ENCODE measurements around the gene DEFB112.

Gene DEFB112

GRCh38 chr6:50049829-50050228, at the start of gene DEFB112:
Gene DEFB112 (minus strand): TSS chr6:50049929. CDS start chr6:50049869, 60 bp downstream.
- ChIA-PET POLR2A (no interaction called here), CTCF (no interaction called here)
- TF ChIP-seq SUZ12 (IDR thresholded peaks at IDR 0.05) (no peak), FOXK2 (IDR thresholded peaks at IDR 0.05) (no peak), CTBP1 (IDR thresholded peaks at IDR 0.05; ENCODE audit: borderline replicate concordance) (no peak), HDGF (IDR thresholded peaks at IDR 0.05; ENCODE audit: borderline replicate concordance) (no peak), TARDBP (IDR thresholded peaks at IDR 0.05) (no peak), NFRKB (IDR thresholded peaks at IDR 0.05) (no peak), ZNF384 (IDR thresholded peaks at IDR 0.05) (no peak)
- no peak for DNase-seq (ENCODE audit: extremely low spot score)

- no peak for TF ChIP-seq L3MBTL2 (conservative IDR thresholded peaks at IDR 0.05)
- no peak for TF ChIP-seq ELF4 (IDR thresholded peaks at IDR 0.05)
- no peak for TF ChIP-seq FOXA1 (IDR thresholded peaks at IDR 0.05)
- no peak for TF ChIP-seq FOXM1 (IDR thresholded peaks at IDR 0.05; ENCODE audit: borderline replicate concordance)
- TF ChIP-seq TARDBP (IDR thresholded peaks at IDR 0.05) = no peak
- no peak for TF ChIP-seq BHLHE40 (IDR thresholded peaks at IDR 0.05; ENCODE audit: borderline replicate concordance)
- TF ChIP-seq ZNF384 (IDR thresholded peaks at IDR 0.05) = no peak
- no peak for TF ChIP-seq NFRKB (IDR thresholded peaks at IDR 0.05)
- TF ChIP-seq CTBP1 (IDR thresholded peaks at IDR 0.05; ENCODE audit: borderline replicate concordance) = no peak
- TF ChIP-seq ARNT (IDR thresholded peaks at IDR 0.05) = no peak
- TF ChIP-seq LEF1 (IDR thresholded peaks at IDR 0.05; ENCODE audit: borderline replicate concordance) = no peak
- TF ChIP-seq HDGF (IDR thresholded peaks at IDR 0.05; ENCODE audit: borderline replicate concordance) = no peak
- TF ChIP-seq SUZ12 (IDR thresholded peaks at IDR 0.05) = no peak
- no peak for TF ChIP-seq FOXK2 (IDR thresholded peaks at IDR 0.05)
- TF ChIP-seq PKNOX1 (IDR thresholded peaks at IDR 0.05) = no peak
- CTCF ChIA-PET = no interaction called here
- no peak for DNase-seq (ENCODE audit: extremely low spot score)
- POLR2A ChIA-PET = no interaction called here
Measured at GRCh38 chr6:50098641-50098993, 48.9 kb upstream of the DEFB112 start.

GRCh38 chr6:50097966-50098640, 48.4 kb upstream of the DEFB112 start:
- ChIA-PET POLR2A (no interaction called here), CTCF (no interaction called here)
- no peak for DNase-seq (ENCODE audit: extremely low spot score)
- TF ChIP-seq FOXA1 (IDR thresholded peaks at IDR 0.05) (no peak), SP1 (IDR thresholded peaks at IDR 0.05) (no peak), HDGF (IDR thresholded peaks at IDR 0.05; ENCODE audit: borderline replicate concordance) (no peak), FOXK2 (IDR thresholded peaks at IDR 0.05) (no peak), ARNT (IDR thresholded peaks at IDR 0.05) (no peak), ELF4 (IDR thresholded peaks at IDR 0.05) (no peak), LEF1 (IDR thresholded peaks at IDR 0.05; ENCODE audit: borderline replicate concordance) (no peak), TARDBP (IDR thresholded peaks at IDR 0.05) (no peak)

GRCh38 chr6:50096296-50096695, 46.6 kb upstream of the DEFB112 start:
- ChIA-PET CTCF (no interaction called here), POLR2A (no interaction called here)
- no peak for DNase-seq (ENCODE audit: extremely low spot score)
- TF ChIP-seq SUZ12 (IDR thresholded peaks at IDR 0.05) = no peak
- no peak for TF ChIP-seq PKNOX1 (IDR thresholded peaks at IDR 0.05)
- TF ChIP-seq ARNT (IDR thresholded peaks at IDR 0.05) = no peak
- no peak for TF ChIP-seq LEF1 (IDR thresholded peaks at IDR 0.05; ENCODE audit: borderline replicate concordance)
- no peak for TF ChIP-seq SP1 (IDR thresholded peaks at IDR 0.05)
- no peak for TF ChIP-seq FOXM1 (IDR thresholded peaks at IDR 0.05; ENCODE audit: borderline replicate concordance)
- no peak for TF ChIP-seq FOXK2 (IDR thresholded peaks at IDR 0.05)
- no peak for TF ChIP-seq TARDBP (IDR thresholded peaks at IDR 0.05)
- no peak for TF ChIP-seq CTBP1 (IDR thresholded peaks at IDR 0.05; ENCODE audit: borderline replicate concordance)
- no peak for TF ChIP-seq L3MBTL2 (conservative IDR thresholded peaks at IDR 0.05)
- no peak for TF ChIP-seq BHLHE40 (IDR thresholded peaks at IDR 0.05; ENCODE audit: borderline replicate concordance)
- TF ChIP-seq ELF4 (IDR thresholded peaks at IDR 0.05) = no peak
- no peak for TF ChIP-seq NFRKB (IDR thresholded peaks at IDR 0.05)
- no peak for TF ChIP-seq ZNF384 (IDR thresholded peaks at IDR 0.05)
- TF ChIP-seq FOXA1 (IDR thresholded peaks at IDR 0.05) = no peak
- TF ChIP-seq HDGF (IDR thresholded peaks at IDR 0.05; ENCODE audit: borderline replicate concordance) = no peak

- POLR2A ChIA-PET = no interaction called here
- no peak for TF ChIP-seq ZNF384 (IDR thresholded peaks at IDR 0.05)
- TF ChIP-seq SUZ12 (IDR thresholded peaks at IDR 0.05) = no peak
- no peak for TF ChIP-seq PKNOX1 (IDR thresholded peaks at IDR 0.05)
- no peak for TF ChIP-seq FOXM1 (IDR thresholded peaks at IDR 0.05; ENCODE audit: borderline replicate concordance)
- TF ChIP-seq TARDBP (IDR thresholded peaks at IDR 0.05) = no peak
- TF ChIP-seq FOXK2 (IDR thresholded peaks at IDR 0.05) = no peak
- TF ChIP-seq SP1 (IDR thresholded peaks at IDR 0.05) = no peak
- no peak for TF ChIP-seq NFRKB (IDR thresholded peaks at IDR 0.05)
- no peak for TF ChIP-seq HDGF (IDR thresholded peaks at IDR 0.05; ENCODE audit: borderline replicate concordance)
- TF ChIP-seq ELF4 (IDR thresholded peaks at IDR 0.05) = no peak
- no peak for TF ChIP-seq CTBP1 (IDR thresholded peaks at IDR 0.05; ENCODE audit: borderline replicate concordance)
- no peak for TF ChIP-seq FOXA1 (IDR thresholded peaks at IDR 0.05)
- no peak for TF ChIP-seq LEF1 (IDR thresholded peaks at IDR 0.05; ENCODE audit: borderline replicate concordance)
- no peak for TF ChIP-seq ARNT (IDR thresholded peaks at IDR 0.05)
- no peak for TF ChIP-seq BHLHE40 (IDR thresholded peaks at IDR 0.05; ENCODE audit: borderline replicate concordance)
- no peak for TF ChIP-seq L3MBTL2 (conservative IDR thresholded peaks at IDR 0.05)
Measured at GRCh38 chr6:50093938-50094272, 44.2 kb upstream of the DEFB112 start.

More at GRCh38 chr6:50093938-50094272, 44.2 kb upstream of the DEFB112 start:
- CTCF ChIA-PET = no interaction called here
- DNase-seq (ENCODE audit: extremely low spot score) = no peak

Data from HEK293T (cell line).